DND-41 (cell line): ENCODE measurements around the gene PNCK.

ENCODE experiments used
- EZH2 ChIP-seq: IDR thresholded peaks from 3 replicates; pipeline ENCODE4 v1.6.1; 2012; ENCODE audit warnings: borderline replicate concordance, low read depth, mild to moderate bottlenecking, moderate library complexity, low read length, inconsistent platforms; ENCODE audit not compliant: severe bottlenecking
- TF ChIP-seq, protein P1 (sequence below): IDR thresholded peaks from 2 replicates; pipeline ENCODE4 v1.5.1; 2012; ENCODE audit warnings: borderline replicate concordance, low read length, moderate library complexity, mild to moderate bottlenecking; ENCODE audit not compliant: poor library complexity, severe bottlenecking; ENCODE audit errors: extremely low read depth

DNA sequence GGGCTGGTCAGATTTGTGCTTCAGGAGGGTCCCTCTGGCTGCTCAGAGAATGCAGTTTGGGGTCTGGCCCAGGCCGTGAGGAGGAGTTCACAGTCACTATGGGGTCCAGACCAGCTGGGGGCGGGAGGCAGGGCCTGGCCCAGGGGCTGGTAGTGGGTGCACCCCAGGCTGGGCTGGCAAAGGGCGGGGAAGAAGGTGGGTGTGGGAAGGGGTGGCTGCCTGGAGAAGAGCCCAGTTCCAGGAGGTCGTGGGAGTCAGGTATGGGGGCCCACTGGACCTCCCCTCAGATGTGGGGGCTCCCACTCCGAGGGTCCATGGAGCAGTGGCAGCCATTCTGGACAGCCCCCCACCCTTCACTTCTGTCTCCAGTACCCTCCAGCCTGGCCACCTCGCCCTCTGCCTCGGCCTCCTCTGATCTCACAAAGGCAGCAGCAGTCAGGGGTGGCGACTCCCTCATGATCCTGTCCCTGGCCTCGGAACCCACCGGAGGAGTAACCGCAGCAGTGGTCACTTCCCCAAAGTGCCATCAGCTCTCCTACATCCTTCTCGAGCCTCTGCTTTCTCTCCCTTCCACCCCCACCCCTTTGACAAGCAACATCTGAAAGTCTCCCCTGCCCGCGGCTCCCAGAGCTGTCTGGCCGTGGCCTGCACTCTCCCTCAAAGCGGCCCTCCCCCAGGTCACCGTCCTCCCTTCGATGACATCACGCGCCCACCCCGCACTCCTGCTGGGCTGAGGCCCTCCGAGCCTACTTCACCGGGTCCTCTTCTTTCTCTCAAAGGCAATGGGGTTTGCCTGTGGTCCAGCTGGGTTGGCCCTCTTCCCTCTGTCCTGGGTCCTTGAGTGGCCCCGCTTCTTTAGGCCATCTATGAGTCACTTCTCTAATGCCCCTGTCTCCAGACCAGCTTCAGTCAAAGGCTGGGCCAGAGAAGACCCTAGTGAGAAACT lies 12.4 kb upstream of the PNCK start:
- TF ChIP-seq, protein P1, sequence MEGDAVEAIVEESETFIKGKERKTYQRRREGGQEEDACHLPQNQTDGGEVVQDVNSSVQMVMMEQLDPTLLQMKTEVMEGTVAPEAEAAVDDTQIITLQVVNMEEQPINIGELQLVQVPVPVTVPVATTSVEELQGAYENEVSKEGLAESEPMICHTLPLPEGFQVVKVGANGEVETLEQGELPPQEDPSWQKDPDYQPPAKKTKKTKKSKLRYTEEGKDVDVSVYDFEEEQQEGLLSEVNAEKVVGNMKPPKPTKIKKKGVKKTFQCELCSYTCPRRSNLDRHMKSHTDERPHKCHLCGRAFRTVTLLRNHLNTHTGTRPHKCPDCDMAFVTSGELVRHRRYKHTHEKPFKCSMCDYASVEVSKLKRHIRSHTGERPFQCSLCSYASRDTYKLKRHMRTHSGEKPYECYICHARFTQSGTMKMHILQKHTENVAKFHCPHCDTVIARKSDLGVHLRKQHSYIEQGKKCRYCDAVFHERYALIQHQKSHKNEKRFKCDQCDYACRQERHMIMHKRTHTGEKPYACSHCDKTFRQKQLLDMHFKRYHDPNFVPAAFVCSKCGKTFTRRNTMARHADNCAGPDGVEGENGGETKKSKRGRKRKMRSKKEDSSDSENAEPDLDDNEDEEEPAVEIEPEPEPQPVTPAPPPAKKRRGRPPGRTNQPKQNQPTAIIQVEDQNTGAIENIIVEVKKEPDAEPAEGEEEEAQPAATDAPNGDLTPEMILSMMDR: no peak
- no peak for TF ChIP-seq EZH2
